Upper lobe of left lung (tissue), 6 donors: ENCODE results near the gene GPR173. TPM values are rescaled to one million over a fixed set of nuclear protein-coding genes. Genes with fewer than 3 reads are reported as not detected.

ENCODE experiments used
- ATAC-seq, 2 donors: fragments of 200-7000 bp; cut with Tn5 transposase; one replicate each; pipeline ENCODE4 v1.9.1; 2022; ENCODE audit warnings: mild to moderate bottlenecking in 2 of 2, moderate library complexity in 2 of 2; ENCODE audit not compliant: low FRiP score in 2 of 2
- DNase-seq, 2 donors: peaks; one replicate each; pipeline ENCODE4 v3.0.0-alpha.2; 2019 to 2020
- H3K27ac ChIP-seq, 4 donors: fragments of 200-600 bp; sonication (generic); one replicate each; pipeline ENCODE4 v1.5.1; 2016 to 2019
- H3K27me3 ChIP-seq, 4 donors: fragments of 200-600 bp; sonication (generic); one replicate each; pipeline ENCODE4 v1.5.1; 2017 to 2019
- H3K36me3 ChIP-seq, 4 donors: fragments of 200-600 bp; sonication (generic); one replicate each; pipeline ENCODE4 v1.5.1; 2016 to 2019
- H3K4me1 ChIP-seq, 4 donors: fragments of 200-600 bp; sonication (generic); one replicate each; pipeline ENCODE4 v1.5.1; 2018 to 2019
- H3K4me3 ChIP-seq, 4 donors: fragments of 200-600 bp; sonication (generic); one replicate each; pipeline ENCODE4 v1.5.1; 2017 to 2019; ENCODE audit warnings: mild to moderate bottlenecking in 2 of 4, moderate library complexity in 1 of 4
- H3K9me3 ChIP-seq, 4 donors: fragments of 200-600 bp; sonication (generic); one replicate each; pipeline ENCODE4 v1.5.1; 2018 to 2019
- EP300 ChIP-seq, 4 donors: sonication (generic); formaldehyde crosslinking; IDR thresholded peaks; one replicate each; pipeline ENCODE4 v1.5.1; 2017; ENCODE audit warnings: antibody characterized with exemption in 4 of 4, control low read depth in 2 of 4
- POLR2A ChIP-seq, 4 donors: fragments of 450-650 bp; IDR thresholded peaks; one replicate each; pipeline ENCODE4 v1.5.1; 2016 to 2017; ENCODE audit warnings: antibody characterized with exemption in 4 of 4, mild to moderate bottlenecking in 2 of 4
- POLR2AphosphoS5 ChIP-seq, 2 donors: sonication (generic); formaldehyde crosslinking; IDR thresholded peaks; one replicate each; pipeline ENCODE4 v1.5.1; 2017; ENCODE audit warnings: antibody characterized with exemption in 2 of 2
- WGBS, 2 donors: methylation state at CpG; one replicate each; pipeline ENCODE4 v1.1.5; 2017 to 2018; 5-methylcytosine and 5-hydroxymethylcytosine counted together
- total RNA-seq, 6 donors: library from RNA; depleted of rRNA in 4 of 6; stranded (reverse); fragments of >200 nt in 4 of 6; gene quantifications; one replicate each; pipeline versions ENCODE4 v1.1.0 to v1.2.1, GENCODE V29; 2016 to 2021
- TF ChIP-seq, protein P1 (sequence below), 6 experiments: fragments of 450-650 bp in 4 of 6; fragments of 200-600 bp in 2 of 6; sonication (generic) in 2 of 6; IDR thresholded peaks; one replicate each; pipeline ENCODE4 v1.5.1; 2016 to 2019; ENCODE audit warnings: antibody characterized with exemption in 6 of 6
- donor health status: DM: no; HTN: no; CAD: no; lungs with moderate emphysema.
- donor health status: DM: no; HTN: yes; CAD: no; lungs with severe emphysema.

GPR173 gene
- total RNA-seq, 6 donors from 2014 or later: 0.46 to 1.3 (median 0.95) TPM

DNA sequence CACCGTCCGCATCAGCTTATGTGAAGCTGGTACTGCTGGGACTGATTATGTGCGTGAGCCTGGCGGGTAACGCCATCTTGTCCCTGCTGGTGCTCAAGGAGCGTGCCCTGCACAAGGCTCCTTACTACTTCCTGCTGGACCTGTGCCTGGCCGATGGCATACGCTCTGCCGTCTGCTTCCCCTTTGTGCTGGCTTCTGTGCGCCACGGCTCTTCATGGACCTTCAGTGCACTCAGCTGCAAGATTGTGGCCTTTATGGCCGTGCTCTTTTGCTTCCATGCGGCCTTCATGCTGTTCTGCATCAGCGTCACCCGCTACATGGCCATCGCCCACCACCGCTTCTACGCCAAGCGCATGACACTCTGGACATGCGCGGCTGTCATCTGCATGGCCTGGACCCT, 28.1 kb downstream of the GPR173 start:
- ATAC-seq (peak in 1 of 2 donors; percentile 2), DNase-seq (no peak)
- WGBS, 2 donors: 91 to 94% methylated on average over 16 to 21 of the region's 21 CpGs
- Histone ChIP-seq H3K4me1 (peaks cover 0 to 8% (median 0%) of the 10 kb centered on the region in 4 donors), H3K27ac (no peak overlapping the region), H3K9me3 (no peaks in the 10 kb centered on the region), H3K36me3 (no peaks in the 10 kb centered on the region), H3K27me3 (no peaks in the 10 kb centered on the region), H3K4me3 (no peak overlapping the region)
- TF ChIP-seq EP300 (IDR thresholded peaks at IDR 0.05): no peak
- no peak for TF ChIP-seq POLR2AphosphoS5 (IDR thresholded peaks at IDR 0.05)
- no peak for TF ChIP-seq POLR2A (IDR thresholded peaks at IDR 0.05)
- TF ChIP-seq, protein P1, sequence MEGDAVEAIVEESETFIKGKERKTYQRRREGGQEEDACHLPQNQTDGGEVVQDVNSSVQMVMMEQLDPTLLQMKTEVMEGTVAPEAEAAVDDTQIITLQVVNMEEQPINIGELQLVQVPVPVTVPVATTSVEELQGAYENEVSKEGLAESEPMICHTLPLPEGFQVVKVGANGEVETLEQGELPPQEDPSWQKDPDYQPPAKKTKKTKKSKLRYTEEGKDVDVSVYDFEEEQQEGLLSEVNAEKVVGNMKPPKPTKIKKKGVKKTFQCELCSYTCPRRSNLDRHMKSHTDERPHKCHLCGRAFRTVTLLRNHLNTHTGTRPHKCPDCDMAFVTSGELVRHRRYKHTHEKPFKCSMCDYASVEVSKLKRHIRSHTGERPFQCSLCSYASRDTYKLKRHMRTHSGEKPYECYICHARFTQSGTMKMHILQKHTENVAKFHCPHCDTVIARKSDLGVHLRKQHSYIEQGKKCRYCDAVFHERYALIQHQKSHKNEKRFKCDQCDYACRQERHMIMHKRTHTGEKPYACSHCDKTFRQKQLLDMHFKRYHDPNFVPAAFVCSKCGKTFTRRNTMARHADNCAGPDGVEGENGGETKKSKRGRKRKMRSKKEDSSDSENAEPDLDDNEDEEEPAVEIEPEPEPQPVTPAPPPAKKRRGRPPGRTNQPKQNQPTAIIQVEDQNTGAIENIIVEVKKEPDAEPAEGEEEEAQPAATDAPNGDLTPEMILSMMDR (IDR thresholded peaks at IDR 0.05): no peak

DNA sequence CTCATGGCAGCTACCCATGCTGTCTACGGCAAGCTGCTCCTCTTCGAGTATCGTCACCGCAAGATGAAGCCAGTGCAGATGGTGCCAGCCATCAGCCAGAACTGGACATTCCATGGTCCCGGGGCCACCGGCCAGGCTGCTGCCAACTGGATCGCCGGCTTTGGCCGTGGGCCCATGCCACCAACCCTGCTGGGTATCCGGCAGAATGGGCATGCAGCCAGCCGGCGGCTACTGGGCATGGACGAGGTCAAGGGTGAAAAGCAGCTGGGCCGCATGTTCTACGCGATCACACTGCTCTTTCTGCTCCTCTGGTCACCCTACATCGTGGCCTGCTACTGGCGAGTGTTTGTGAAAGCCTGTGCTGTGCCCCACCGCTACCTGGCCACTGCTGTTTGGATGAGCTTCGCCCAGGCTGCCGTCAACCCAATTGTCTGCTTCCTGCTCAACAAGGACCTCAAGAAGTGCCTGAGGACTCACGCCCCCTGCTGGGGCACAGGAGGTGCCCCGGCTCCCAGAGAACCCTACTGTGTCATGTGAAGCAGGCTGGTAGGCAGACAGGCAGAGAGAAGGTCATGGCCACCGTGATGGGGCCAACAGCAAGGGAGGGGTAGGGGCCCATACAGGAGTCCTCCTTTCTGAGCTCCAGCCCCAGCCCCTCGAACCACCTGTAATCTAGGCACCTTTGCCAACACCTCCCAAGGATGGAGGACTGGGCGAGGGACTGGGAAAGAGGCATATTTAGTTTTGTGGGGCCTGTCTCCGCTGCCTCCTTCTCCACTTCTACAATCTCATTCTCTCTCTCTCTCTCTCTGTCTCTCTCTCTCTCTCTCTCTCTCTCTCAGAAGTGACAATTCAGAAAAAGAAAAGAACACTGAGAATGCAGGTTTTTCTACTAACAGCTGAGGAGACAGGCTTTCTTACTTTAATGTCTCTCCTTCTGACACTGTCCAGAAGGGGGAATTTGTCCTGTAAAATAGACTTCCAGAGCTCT, 28.9 kb downstream of the GPR173 start:
- no peak overlapping the region for H3K4me3 ChIP-seq
- no peaks in the 10 kb centered on the region for H3K27me3 ChIP-seq
- peaks cover 0 to 5% (median 0%) of the 10 kb centered on the region in 4 donors for H3K4me1 ChIP-seq
- H3K36me3 ChIP-seq: no peaks in the 10 kb centered on the region
- DNase-seq (peak in 1 of 2 donors; percentile 57), ATAC-seq (no peak)
- H3K9me3 ChIP-seq: no peaks in the 10 kb centered on the region
- 95 to 96% methylated on average over 7 to 19 of the region's 27 CpGs for WGBS, 2 donors
- H3K27ac ChIP-seq: no peak overlapping the region
- TF ChIP-seq POLR2AphosphoS5 (IDR thresholded peaks at IDR 0.05) (no peak), EP300 (IDR thresholded peaks at IDR 0.05) (no peak), POLR2A (IDR thresholded peaks at IDR 0.05) (no peak)
- TF ChIP-seq, protein P1 (IDR thresholded peaks at IDR 0.05): no peak

GRCh38 chrX:53078943-53079342, 30.4 kb downstream of the GPR173 start:
- H3K27ac ChIP-seq: no peak overlapping the region
- no peak for ATAC-seq
- H3K27me3 ChIP-seq: no peaks in the 10 kb centered on the region
- H3K4me1 ChIP-seq: peaks cover 0 to 5% (median 0%) of the 10 kb centered on the region in 4 donors
- DNase-seq: no peak
- no peak overlapping the region for H3K4me3 ChIP-seq
- H3K36me3 ChIP-seq: no peaks in the 10 kb centered on the region
- no peak for TF ChIP-seq POLR2A (IDR thresholded peaks at IDR 0.05)
- no peak for TF ChIP-seq EP300 (IDR thresholded peaks at IDR 0.05)
- TF ChIP-seq POLR2AphosphoS5 (IDR thresholded peaks at IDR 0.05): no peak
- TF ChIP-seq, protein P1 (IDR thresholded peaks at IDR 0.05): no peak
- H3K9me3 ChIP-seq: no peaks in the 10 kb centered on the region
- 86 to 100% methylated on average over 1 of the region's 1 CpG for WGBS, 2 donors

DNA sequence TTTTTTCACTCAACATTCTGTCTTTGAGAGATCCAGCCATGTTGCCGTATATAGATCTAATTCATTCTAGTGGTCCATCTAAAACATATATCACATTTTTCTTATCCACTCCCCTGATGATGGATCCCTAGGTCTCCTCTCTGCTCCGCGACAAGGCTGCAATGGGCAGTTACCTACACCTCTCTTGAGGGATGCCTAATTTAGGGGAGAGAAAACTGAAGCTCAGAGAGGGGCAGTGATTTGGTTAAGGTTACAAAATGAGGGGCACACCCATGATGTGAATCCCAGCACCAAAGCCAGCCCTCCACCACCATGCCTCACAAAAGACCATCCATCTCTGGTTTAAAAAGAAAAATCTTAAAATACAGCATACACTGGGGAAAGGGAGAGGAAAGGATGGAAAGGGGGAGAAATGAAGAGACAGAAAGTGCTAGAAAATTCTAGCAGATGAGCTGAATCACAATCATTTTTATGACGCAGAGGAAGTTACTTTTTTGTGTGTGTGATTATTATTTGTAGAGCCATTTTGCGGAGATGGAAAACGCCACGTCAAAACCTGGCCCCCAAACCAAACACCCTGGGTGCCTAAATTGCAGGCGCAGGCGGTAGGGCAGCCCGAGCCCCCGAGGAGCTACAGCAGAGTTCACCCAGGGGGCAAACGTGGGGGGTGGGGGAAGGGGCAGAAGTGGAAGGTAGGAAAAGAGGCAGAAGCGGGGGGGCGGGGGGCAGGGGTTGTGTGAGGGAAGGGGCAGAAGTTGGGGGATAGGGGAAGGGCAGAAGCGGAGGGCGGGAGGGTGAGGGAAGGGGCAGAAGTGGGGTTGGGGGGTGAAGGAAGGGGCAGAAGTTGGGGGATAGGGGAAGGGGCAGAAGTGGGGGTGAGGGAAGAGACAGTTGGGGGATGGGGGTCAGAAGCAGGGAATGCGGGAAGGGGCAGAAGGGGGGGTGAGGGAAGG, 32.3 kb downstream of the GPR173 start:
- H3K4me3 ChIP-seq: peak overlapping the region in 3 of 4 donors; percentile 54 to 72 (median 69)
- H3K4me1 ChIP-seq: peaks cover 0 to 5% (median 1%) of the 10 kb centered on the region in 4 donors
- H3K36me3 ChIP-seq: peaks cover 0 to 9% (median 2%) of the 10 kb centered on the region in 4 donors
- no peaks in the 10 kb centered on the region for H3K9me3 ChIP-seq
- no peak for DNase-seq
- TF ChIP-seq EP300 (IDR thresholded peaks at IDR 0.05): no peak
- no peak for TF ChIP-seq POLR2A (IDR thresholded peaks at IDR 0.05)
- TF ChIP-seq POLR2AphosphoS5 (IDR thresholded peaks at IDR 0.05): no peak
- TF ChIP-seq, protein P1 (IDR thresholded peaks at IDR 0.05): no peak
- H3K27me3 ChIP-seq: no peaks in the 10 kb centered on the region
- ATAC-seq: no peak
- peak overlapping the region; percentile 64 to 90 (median 88) for H3K27ac ChIP-seq
- WGBS, 2 donors: 42 to 52% methylated on average over 5 to 11 of the region's 17 CpGs
